Neural progenitor cell (in vitro differentiated cells): ENCODE results near the gene TP63. TPM values are rescaled to one million over a fixed set of nuclear protein-coding genes. Genes with fewer than 3 reads are reported as not detected.

Source experiments
- DNase-seq: peaks from one replicate; pipeline ENCODE4 v3.0.0-alpha.2; 2016; ENCODE audit warnings: low spot score
- H2AFZ ChIP-seq: fragments of 200-600 bp; sonication (generic); replicated peaks from 2 replicates; pipeline ENCODE4 v1.6.1; 2016; ENCODE audit warnings: antibody characterized with exemption
- H3F3A ChIP-seq: fragments of 200-600 bp; sonication (generic); 2 replicates; pipeline ENCODE4 v1.6.1; 2016; ENCODE audit warnings: antibody characterized with exemption, low read depth
- H3K27ac ChIP-seq: fragments of 200-600 bp; sonication (generic); 2 replicates; pipeline ENCODE4 v1.5.1; 2016; ENCODE audit warnings: mild to moderate bottlenecking
- H3K27me3 ChIP-seq: fragments of 200-600 bp; sonication (generic); 2 replicates; pipeline ENCODE4 v1.6.1; 2016; ENCODE audit warnings: mild to moderate bottlenecking, moderate library complexity
- H3K36me3 ChIP-seq: fragments of 200-600 bp; sonication (generic); 2 replicates; pipeline ENCODE4 v1.5.1; 2016
- H3K4me1 ChIP-seq: fragments of 200-600 bp; sonication (generic); 2 replicates; pipeline ENCODE4 v1.6.1; 2016; ENCODE audit warnings: mixed run types
- H3K4me2 ChIP-seq: fragments of 200-600 bp; sonication (generic); 2 replicates; pipeline ENCODE4 v1.6.1; 2016
- H3K4me3 ChIP-seq: fragments of 200-600 bp; sonication (generic); 2 replicates; pipeline ENCODE4 v1.5.1; 2016
- H3K79me2 ChIP-seq: fragments of 200-600 bp; sonication (generic); 2 replicates; pipeline ENCODE4 v1.6.1; 2016; ENCODE audit warnings: low read depth
- H3K9ac ChIP-seq: fragments of 200-600 bp; sonication (generic); 2 replicates; pipeline ENCODE4 v1.6.1; 2016
- H3K9me3 ChIP-seq: fragments of 200-600 bp; sonication (generic); 2 replicates; pipeline ENCODE4 v1.5.1; 2016; ENCODE audit warnings: low read depth
- H4K20me1 ChIP-seq: fragments of 200-600 bp; sonication (generic); 2 replicates; pipeline ENCODE4 v1.6.1; 2016; ENCODE audit warnings: low read depth
- H3K27ac Mint-ChIP-seq: 3 replicates; pipeline ENCODE4 v1.8.0; 2021; ENCODE audit warnings: mixed read lengths
- H3K27me3 Mint-ChIP-seq: 2 replicates; pipeline ENCODE4 v1.8.0; 2022; ENCODE audit warnings: low read depth, mild to moderate bottlenecking, inconsistent platforms, moderate library complexity, mixed read lengths; ENCODE audit not compliant: insufficient read depth
- H3K36me3 Mint-ChIP-seq: 3 replicates; pipeline ENCODE4 v1.8.0; 2021; ENCODE audit warnings: mixed read lengths
- H3K4me1 Mint-ChIP-seq: 3 replicates; pipeline ENCODE4 v1.8.0; 2021; ENCODE audit warnings: mixed read lengths
- H3K4me3 Mint-ChIP-seq: 3 replicates; pipeline ENCODE4 v1.8.0; 2021; ENCODE audit warnings: mild to moderate bottlenecking, moderate library complexity, mixed read lengths
- H3K9me3 Mint-ChIP-seq: 3 replicates; pipeline ENCODE4 v1.8.0; 2020; ENCODE audit warnings: mixed read lengths
- CTCF ChIP-seq: fragments of 200-600 bp; sonication (generic); IDR thresholded peaks from 2 replicates; pipeline ENCODE4 v1.5.1; 2017; ENCODE audit warnings: antibody characterized with exemption, mild to moderate bottlenecking
- EZH2 ChIP-seq: fragments of 200-600 bp; sonication (generic); IDR thresholded peaks from 2 replicates; pipeline ENCODE4 v1.6.1; 2017; ENCODE audit warnings: antibody characterized with exemption, mild to moderate bottlenecking, moderate library complexity
- EZH2phosphoT487 ChIP-seq: fragments of 200-600 bp; sonication (generic); IDR thresholded peaks from 2 replicates; pipeline ENCODE4 v1.6.1; 2017; ENCODE audit warnings: antibody characterized with exemption
- total RNA-seq: library from RNA; depleted of rRNA; stranded (reverse); fragments of >200 nt; gene quantifications from 2 replicates; pipeline ENCODE4 v1.2.3, GENCODE V29; 2015; ENCODE audit warnings: low replicate concordance

Gene TP63
- total RNA-seq, 1 donor from 2014 or later = 0.62 TPM

- Mint-ChIP-seq H3K27me3 (no peaks in the 10 kb centered on the region), H3K36me3 (no peaks in the 10 kb centered on the region), H3K4me1 (peaks cover 15% of the 10 kb centered on the region), H3K4me3 (no peak overlapping the region), H3K9me3 (no peaks in the 10 kb centered on the region), H3K27ac (no peak overlapping the region)
- Histone ChIP-seq H3F3A (peaks cover 14% of the 10 kb centered on the region), H4K20me1 (peaks cover 4% of the 10 kb centered on the region), H3K4me3 (no peak overlapping the region), H3K36me3 (no peaks in the 10 kb centered on the region), H3K9ac (no peak overlapping the region), H3K4me1 (peaks cover 10% of the 10 kb centered on the region), H3K9me3 (no peaks in the 10 kb centered on the region), H3K79me2 (no peaks in the 10 kb centered on the region), H3K4me2 (no peak overlapping the region), H3K27ac (no peak overlapping the region), H2AFZ (no peak overlapping the region), H3K27me3 (peaks cover 78% of the 10 kb centered on the region)
- no peak for DNase-seq
- TF ChIP-seq EZH2phosphoT487 (no peak), EZH2 (no peak), CTCF (no peak)
Measured at GRCh38 chr3:189772584-189772983, 141.4 kb downstream of the TP63 start.

GRCh38 chr3:189773056-189773455 is 141.9 kb downstream of the TP63 start:
- TF ChIP-seq EZH2 (no peak), EZH2phosphoT487 (no peak), CTCF (no peak)
- Histone ChIP-seq H3K27me3 (peaks cover 83% of the 10 kb centered on the region), H3K4me2 (no peak overlapping the region), H3K27ac (no peak overlapping the region), H2AFZ (no peak overlapping the region), H3K36me3 (no peaks in the 10 kb centered on the region), H3K4me1 (peaks cover 10% of the 10 kb centered on the region), H3K4me3 (no peak overlapping the region), H3K79me2 (no peaks in the 10 kb centered on the region), H3K9ac (no peak overlapping the region), H3F3A (peaks cover 14% of the 10 kb centered on the region), H4K20me1 (peaks cover 4% of the 10 kb centered on the region), H3K9me3 (no peaks in the 10 kb centered on the region)
- no peaks in the 10 kb centered on the region for H3K27me3 Mint-ChIP-seq
- no peak for DNase-seq
- H3K27ac Mint-ChIP-seq = no peak overlapping the region
- H3K36me3 Mint-ChIP-seq = no peaks in the 10 kb centered on the region
- H3K4me1 Mint-ChIP-seq = peaks cover 15% of the 10 kb centered on the region
- no peaks in the 10 kb centered on the region for H3K9me3 Mint-ChIP-seq
- H3K4me3 Mint-ChIP-seq = no peak overlapping the region

GRCh38 chr3:189776149-189776824 is 145.1 kb downstream of the TP63 start:
- no peak overlapping the region for H3K27ac ChIP-seq
- no peaks in the 10 kb centered on the region for H3K36me3 ChIP-seq
- H3K4me1 ChIP-seq = peaks cover 19% of the 10 kb centered on the region
- no peak overlapping the region for H3K4me3 ChIP-seq
- DNase-seq = peak; percentile 57
- TF ChIP-seq EZH2 = no peak
- TF ChIP-seq EZH2phosphoT487 = peak; percentile 49
- H3K9me3 ChIP-seq = no peaks in the 10 kb centered on the region
- H4K20me1 ChIP-seq = peaks cover 4% of the 10 kb centered on the region
- peak overlapping the region; percentile 19 for H3K4me2 ChIP-seq
- no peaks in the 10 kb centered on the region for H3K9me3 Mint-ChIP-seq
- H3K4me1 Mint-ChIP-seq = peaks cover 18% of the 10 kb centered on the region
- peaks cover 100% of the 10 kb centered on the region for H3K27me3 ChIP-seq
- no peaks in the 10 kb centered on the region for H3K36me3 Mint-ChIP-seq
- peaks cover 14% of the 10 kb centered on the region for H3F3A ChIP-seq
- peaks cover 7% of the 10 kb centered on the region for H3K27me3 Mint-ChIP-seq
- no peaks in the 10 kb centered on the region for H3K79me2 ChIP-seq
- H3K27ac Mint-ChIP-seq = no peak overlapping the region
- no peak overlapping the region for H3K4me3 Mint-ChIP-seq
- H2AFZ ChIP-seq = no peak overlapping the region
- no peak overlapping the region for H3K9ac ChIP-seq

GRCh38 chr3:189778340-189778950 is 147.3 kb downstream of the TP63 start:
- peaks cover 14% of the 10 kb centered on the region for H3F3A ChIP-seq
- no peak overlapping the region for H2AFZ ChIP-seq
- peaks cover 4% of the 10 kb centered on the region for H4K20me1 ChIP-seq
- DNase-seq = no peak
- no peaks in the 10 kb centered on the region for H3K36me3 ChIP-seq
- no peak overlapping the region for H3K27ac ChIP-seq
- peaks cover 100% of the 10 kb centered on the region for H3K27me3 ChIP-seq
- Mint-ChIP-seq H3K27ac (no peak overlapping the region), H3K9me3 (no peaks in the 10 kb centered on the region), H3K36me3 (no peaks in the 10 kb centered on the region), H3K27me3 (peaks cover 7% of the 10 kb centered on the region), H3K4me3 (no peak overlapping the region), H3K4me1 (peaks cover 12% of the 10 kb centered on the region)
- H3K4me1 ChIP-seq = peaks cover 19% of the 10 kb centered on the region
- H3K9ac ChIP-seq = no peak overlapping the region
- no peak overlapping the region for H3K4me3 ChIP-seq
- H3K9me3 ChIP-seq = no peaks in the 10 kb centered on the region
- no peak overlapping the region for H3K4me2 ChIP-seq
- TF ChIP-seq EZH2phosphoT487 (no peak), EZH2 (no peak), CTCF (no peak)
- H3K79me2 ChIP-seq = no peaks in the 10 kb centered on the region
